ENCODE measurements around the gene CHRD. TPM values are rescaled to one million over a fixed set of nuclear protein-coding genes. Genes with fewer than 3 reads are reported as not detected.

Gene CHRD
- total RNA-seq, 1 experiment from 2014 or later, result 1.8 TPM

DNA sequence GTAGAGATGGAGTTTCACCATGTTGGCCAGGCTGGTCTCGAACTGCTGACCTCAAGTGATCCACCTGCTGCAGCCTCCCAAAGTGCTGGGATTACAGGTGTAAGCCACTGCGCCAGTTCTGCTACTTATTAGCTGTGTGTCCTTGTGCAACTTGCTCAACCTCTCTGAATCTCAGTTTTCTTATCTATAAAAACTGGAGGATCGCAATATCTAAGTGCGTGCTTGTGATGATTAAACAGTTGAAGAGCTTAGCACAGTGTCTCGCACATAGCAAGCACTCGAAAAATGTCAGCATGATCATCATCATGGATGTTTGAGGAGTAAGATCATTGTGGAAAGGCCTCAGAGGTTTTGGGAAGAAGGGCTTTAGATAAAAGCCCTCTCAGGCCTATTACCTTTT lies 29.2 kb upstream of the CHRD start:
- TF ChIP-seq, protein P1, sequence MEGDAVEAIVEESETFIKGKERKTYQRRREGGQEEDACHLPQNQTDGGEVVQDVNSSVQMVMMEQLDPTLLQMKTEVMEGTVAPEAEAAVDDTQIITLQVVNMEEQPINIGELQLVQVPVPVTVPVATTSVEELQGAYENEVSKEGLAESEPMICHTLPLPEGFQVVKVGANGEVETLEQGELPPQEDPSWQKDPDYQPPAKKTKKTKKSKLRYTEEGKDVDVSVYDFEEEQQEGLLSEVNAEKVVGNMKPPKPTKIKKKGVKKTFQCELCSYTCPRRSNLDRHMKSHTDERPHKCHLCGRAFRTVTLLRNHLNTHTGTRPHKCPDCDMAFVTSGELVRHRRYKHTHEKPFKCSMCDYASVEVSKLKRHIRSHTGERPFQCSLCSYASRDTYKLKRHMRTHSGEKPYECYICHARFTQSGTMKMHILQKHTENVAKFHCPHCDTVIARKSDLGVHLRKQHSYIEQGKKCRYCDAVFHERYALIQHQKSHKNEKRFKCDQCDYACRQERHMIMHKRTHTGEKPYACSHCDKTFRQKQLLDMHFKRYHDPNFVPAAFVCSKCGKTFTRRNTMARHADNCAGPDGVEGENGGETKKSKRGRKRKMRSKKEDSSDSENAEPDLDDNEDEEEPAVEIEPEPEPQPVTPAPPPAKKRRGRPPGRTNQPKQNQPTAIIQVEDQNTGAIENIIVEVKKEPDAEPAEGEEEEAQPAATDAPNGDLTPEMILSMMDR (conservative IDR thresholded peaks at IDR 0.05), result no peak
- H2AFZ ChIP-seq (ENCODE audit: low read length), result no peak overlapping the region

More for the DNA sequence above, 29.2 kb upstream of the CHRD start:
- H3K79me1 ChIP-seq (ENCODE audit: insufficient read depth, low read depth, low read length, poor library complexity, severe bottlenecking), result no peaks in the 10 kb centered on the region
- H4K91ac ChIP-seq (ENCODE audit: insufficient read length, low read depth, low read length), result no peak overlapping the region
- H3K14ac ChIP-seq (ENCODE audit: insufficient read depth, low read length), result no peak overlapping the region
- H2BK20ac ChIP-seq (ENCODE audit: low read depth, low read length, poor library complexity, severe bottlenecking), result no peak overlapping the region
- no peak overlapping the region for H3K56ac ChIP-seq (ENCODE audit: insufficient read length, low read depth, low read length)
- no peak overlapping the region for H3K4me2 ChIP-seq (ENCODE audit: insufficient read depth, insufficient read length, low read length)
- no peak overlapping the region for H3K27ac ChIP-seq (ENCODE audit: insufficient read length, low read depth, low read length)
- no peaks in the 10 kb centered on the region; a peak in 1 of 5 replicates for H3K9me3 Mint-ChIP-seq
- H3K27me3 Mint-ChIP-seq (ENCODE audit: low read depth), result no peaks in the 10 kb centered on the region
- H3K23ac ChIP-seq (ENCODE audit: insufficient read length, low read depth, low read length), result no peak overlapping the region
- WGBS (ENCODE audit: extremely low coverage, insufficient read length, low lambda C conversion rate), result no CpG with 5 or more reads among the region's 6 CpGs
- no peak overlapping the region for H4K8ac ChIP-seq (replicated peaks; ENCODE audit: insufficient read length, low read depth, low read length)
- H3K9me3 ChIP-seq (ENCODE audit: control insufficient read depth, low read depth, low read length), result no peaks in the 10 kb centered on the region
- H2AK5ac ChIP-seq (ENCODE audit: insufficient read length, low read length), result no peak overlapping the region
- no peak overlapping the region; a peak in 1 of 7 replicates for H3K27ac Mint-ChIP-seq
- no peak overlapping the region for H3K4me3 Mint-ChIP-seq
- H2BK5ac ChIP-seq (ENCODE audit: insufficient read length, low read length), result no peak overlapping the region
- H3K18ac ChIP-seq (ENCODE audit: insufficient read length, low read depth, low read length), result no peak overlapping the region
- peaks cover 15 to 42% (median 39%) of the 10 kb centered on the region in 3 experiments; a peak in 6 of 7 replicates for H3K36me3 Mint-ChIP-seq (ENCODE audit: insufficient read depth in 1 of 3, low read depth in 3 of 3)
- no peaks in the 10 kb centered on the region for H3K4me1 ChIP-seq (ENCODE audit: insufficient read depth, low read length)
- H2BK120ac ChIP-seq (ENCODE audit: low read depth, low read length, poor library complexity, severe bottlenecking), result no peak overlapping the region
- H4K20me1 ChIP-seq (ENCODE audit: control insufficient read depth, insufficient read depth, insufficient read length), result no peaks in the 10 kb centered on the region
- H3K4me1 Mint-ChIP-seq, result peaks cover 11 to 20% of the 10 kb centered on the region in 2 experiments
- no peak overlapping the region for H2BK15ac ChIP-seq (ENCODE audit: low read depth, low read length)
- no peak overlapping the region for H4K5ac ChIP-seq (ENCODE audit: insufficient read length, low read depth, low read length)
- no peak overlapping the region for H3K9ac ChIP-seq (ENCODE audit: extremely low read depth, insufficient read length, low read length)
- no peaks in the 10 kb centered on the region for H3K23me2 ChIP-seq (ENCODE audit: insufficient read length, low read depth, low read length, poor library complexity, severe bottlenecking)
- no peak for DNase-seq
- H3K79me2 ChIP-seq (ENCODE audit: insufficient read depth, low read length), result no peaks in the 10 kb centered on the region
- H3K27me3 ChIP-seq (ENCODE audit: insufficient read depth, low read length), result no peaks in the 10 kb centered on the region
- H3T11ph ChIP-seq (ENCODE audit: low read length), result no peak overlapping the region
- no peak overlapping the region for H3K4ac ChIP-seq (ENCODE audit: low read depth, low read length)
- no peak overlapping the region for H2BK12ac ChIP-seq (ENCODE audit: insufficient read length, low read depth, low read length)
